Heart right ventricle (tissue), 16 donors: ENCODE data around the gene MMADHC. TPM values are rescaled to one million over a fixed set of nuclear protein-coding genes. Genes with fewer than 3 reads are reported as not detected.

ENCODE experiments used
- ATAC-seq, 8 donors: fragments of 200-7000 bp; cut with Tn5 transposase; one replicate each; pipeline ENCODE4 v1.9.1; 2020; ENCODE audit warnings: mild to moderate bottlenecking in 8 of 8, moderate library complexity in 8 of 8, moderate number of reproducible peaks in 1 of 8
- DNase-seq, 2 donors: peaks; one replicate each; pipeline ENCODE4 v3.0.0-alpha.2; 2020
- H3K27ac ChIP-seq, 10 donors: fragments of 200-600 bp; sonication (generic) in 2 of 10; one replicate each; pipeline versions ENCODE4 v1.5.0 to v1.8.0; 2020 to 2022; ENCODE audit warnings: mild to moderate bottlenecking in 3 of 10
- H3K27me3 ChIP-seq, 7 donors: fragments of 200-600 bp; one replicate each; pipeline ENCODE4 v1.8.0; 2021 to 2022; ENCODE audit warnings: mild to moderate bottlenecking in 2 of 7
- H3K36me3 ChIP-seq, 9 donors: fragments of 200-600 bp; sonication (generic) in 1 of 9; one replicate each; pipeline versions ENCODE4 v1.5.0 to v1.8.0; 2020 to 2022; ENCODE audit warnings: mild to moderate bottlenecking in 2 of 9
- H3K4me1 ChIP-seq, 9 donors: fragments of 200-600 bp; sonication (generic) in 1 of 9; one replicate each; pipeline versions ENCODE4 v1.5.0 to v1.8.0; 2020 to 2022; ENCODE audit warnings: mild to moderate bottlenecking in 4 of 9
- H3K4me3 ChIP-seq, 10 donors: fragments of 200-600 bp; sonication (generic) in 2 of 10; one replicate each; pipeline versions ENCODE4 v1.5.0 to v1.8.0; 2020 to 2022; ENCODE audit warnings: mild to moderate bottlenecking in 7 of 10, moderate library complexity in 2 of 10
- H3K9me3 ChIP-seq, 11 donors: fragments of 200-600 bp in 10 of 11; sonication (generic) in 2 of 11; one replicate each; pipeline versions ENCODE4 v1.5.0 to v1.8.0; 2013 to 2022; ENCODE audit warnings: mild to moderate bottlenecking in 2 of 11, control low read depth in 1 of 11, moderate library complexity in 1 of 11
- WGBS, 2 donors: extraction: QIAGEN DNeasy Blood & Tissue Kit; methylation state at CpG; one replicate each; pipeline ENCODE4 v1.1.7; 2013; ENCODE audit warnings: inconsistent platforms in 1 of 2; 5-methylcytosine and 5-hydroxymethylcytosine counted together
- intact Hi-C, 10 donors: fragments of 100-400 bp; cut with DNase I; formaldehyde crosslinking; loops; one replicate each; pipeline versions ENCODE4 v1.11.1 to v1.14.2; 2022
- polyA plus RNA-seq, 2 donors: library from polyadenylated mRNA; stranded (reverse); fragments of 200-250 nt; gene quantifications; one replicate each; pipeline ENCODE4 v1.2.3, GENCODE V29; 2013
- total RNA-seq, 10 donors: library from RNA; stranded (reverse); fragmentation: NEBNext Ultra II Directional in 3 of 10; extraction: Animal tissue kit (Norgen Biotek cat#: 25700) in 3 of 10; gene quantifications; one replicate each; pipeline versions ENCODE4 v1.2.1 to v1.2.4, GENCODE V29; 2021 to 2023
- TF ChIP-seq, protein P1 (sequence below), 9 donors: fragments of 200-600 bp; sonication (generic) in 2 of 9; IDR thresholded peaks; one replicate each; pipeline versions ENCODE4 v1.5.0 to v1.8.0; 2021 to 2022; ENCODE audit warnings: antibody characterized with exemption in 9 of 9, mild to moderate bottlenecking in 5 of 9, moderate library complexity in 1 of 9
- donor health status: Arrhythmogenic right ventricular cardiomyopathy.
- donor health status: ischemic (EF 13 %, LVEDD 7.1; RV severe dilation, severe dysfunction).
- donor health status: healthy with polysubstance abuse.
- donor health status: DM: no; HTN: yes; CAD: no.
- donor health status: DM: no; HTN: no; CAD: no.
- donor health status: ischemic (EF 25% LVEDD 6.9; RV normal size, moderate dysfunction).
- donor health status: ischemic (EF 25% LVEDD 5.7; RV mildly dilated, moderate dysfunction).
- donor health status: healthy.
- donor health status: DM: yes; HTN: yes; CAD: no.
- donor health status: Ischemic cardiomyopathy.
- donor health status: ischemic (EF 35%, LVEDD 5.7; RV mildly dilated, moderate dysfunction).
- donor health status: nonischemic (EF 11% LVEDD 7.7; RV severe dilation, severe dysfunction).
- donor health status: DM: yes; HTN: yes; CAD: no.
- donor health status: PGD.
- donor health status: ischemic (EF 29% LVEDD 5.4; RV normal size, mild dysfunction).
- donor health status: nonischemic (EF 23%, LVEDD 6.1; RV moderate dilation, normal function).

MMADHC gene
- total and polyA plus RNA-seq, 12 donors: 20.4 to 132 (median 124) TPM

GRCh38 chr2:149597668-149598326 lies 10.2 kb upstream of the MMADHC start:
- ATAC-seq (peak; percentile 76 to 95 (median 92)), DNase-seq (peak in 1 of 2 donors; percentile 42)
- TF ChIP-seq, protein P1, sequence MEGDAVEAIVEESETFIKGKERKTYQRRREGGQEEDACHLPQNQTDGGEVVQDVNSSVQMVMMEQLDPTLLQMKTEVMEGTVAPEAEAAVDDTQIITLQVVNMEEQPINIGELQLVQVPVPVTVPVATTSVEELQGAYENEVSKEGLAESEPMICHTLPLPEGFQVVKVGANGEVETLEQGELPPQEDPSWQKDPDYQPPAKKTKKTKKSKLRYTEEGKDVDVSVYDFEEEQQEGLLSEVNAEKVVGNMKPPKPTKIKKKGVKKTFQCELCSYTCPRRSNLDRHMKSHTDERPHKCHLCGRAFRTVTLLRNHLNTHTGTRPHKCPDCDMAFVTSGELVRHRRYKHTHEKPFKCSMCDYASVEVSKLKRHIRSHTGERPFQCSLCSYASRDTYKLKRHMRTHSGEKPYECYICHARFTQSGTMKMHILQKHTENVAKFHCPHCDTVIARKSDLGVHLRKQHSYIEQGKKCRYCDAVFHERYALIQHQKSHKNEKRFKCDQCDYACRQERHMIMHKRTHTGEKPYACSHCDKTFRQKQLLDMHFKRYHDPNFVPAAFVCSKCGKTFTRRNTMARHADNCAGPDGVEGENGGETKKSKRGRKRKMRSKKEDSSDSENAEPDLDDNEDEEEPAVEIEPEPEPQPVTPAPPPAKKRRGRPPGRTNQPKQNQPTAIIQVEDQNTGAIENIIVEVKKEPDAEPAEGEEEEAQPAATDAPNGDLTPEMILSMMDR (IDR thresholded peaks at IDR 0.05): peak; percentile 61 to 90 (median 81)
- WGBS, 2 donors: 9 to 14% methylated on average over 13 of the region's 13 CpGs
- peaks cover 0 to 11% (median 0%) of the 10 kb centered on the region in 9 donors for H3K4me1 ChIP-seq
- no peaks in the 10 kb centered on the region for H3K27me3 ChIP-seq
- H3K9me3 ChIP-seq: peaks cover 0 to 10% (median 0%) of the 10 kb centered on the region in 11 donors
- H3K4me3 ChIP-seq: peak overlapping the region in 7 of 10 donors; percentile 8 to 38 (median 26)
- no peaks in the 10 kb centered on the region for H3K36me3 ChIP-seq
- no peak overlapping the region for H3K27ac ChIP-seq
- intact Hi-C loops: loop anchor here (2.0 to 10.0 kb wide), 11 partner anchors 889 to 1645 kb away; partner anchors contain the start of gene RND3 (in 6 of the 10)

DNA sequence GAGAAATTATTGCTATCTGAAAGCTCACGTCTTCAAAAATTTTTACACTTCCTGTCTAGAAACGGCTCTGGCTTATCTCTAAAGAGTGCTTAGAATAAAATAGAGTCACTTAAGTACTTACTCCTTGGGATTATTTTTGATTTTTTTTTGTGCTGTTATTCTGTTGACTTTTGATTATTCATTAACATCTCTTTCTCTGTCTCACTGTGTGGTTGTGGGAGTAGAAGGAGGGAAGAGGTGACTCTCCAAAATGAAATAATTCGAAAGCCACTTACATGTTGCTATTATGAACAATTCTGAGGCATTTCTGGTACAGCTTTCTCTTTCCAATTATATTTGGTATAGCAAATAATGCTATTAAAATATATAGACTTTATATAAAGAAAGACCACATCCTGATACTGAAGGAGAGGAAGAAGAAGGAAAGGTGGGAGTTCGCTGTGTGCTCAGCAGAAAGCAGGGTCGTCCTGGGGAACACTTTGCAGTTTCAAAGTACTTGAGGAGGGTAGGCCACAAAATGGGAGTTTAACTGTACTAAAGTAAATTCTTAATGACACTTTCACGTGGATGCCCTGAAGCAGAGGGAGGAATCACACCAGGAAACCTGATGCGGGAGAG lies 9.6 kb upstream of the MMADHC start:
- no peak overlapping the region for H3K27ac ChIP-seq
- peaks cover 0 to 11% (median 0%) of the 10 kb centered on the region in 9 donors for H3K4me1 ChIP-seq
- H3K4me3 ChIP-seq: peak overlapping the region in 2 of 10 donors; percentile 26 to 38
- no peaks in the 10 kb centered on the region for H3K36me3 ChIP-seq
- DNase-seq (no peak), ATAC-seq (peak in 1 of 8 donors; percentile 9)
- intact Hi-C loops: loop anchor here (2.0 to 10.0 kb wide), 11 partner anchors 890 to 1645 kb away; partner anchors contain the start of gene RND3 (in 5 of the 10)
- H3K27me3 ChIP-seq: no peaks in the 10 kb centered on the region
- H3K9me3 ChIP-seq: peaks cover 0 to 10% (median 0%) of the 10 kb centered on the region in 11 donors
- TF ChIP-seq, protein P1 (IDR thresholded peaks at IDR 0.05): no peak
- 39 to 45% methylated on average over 7 of the region's 7 CpGs for WGBS, 2 donors

GRCh38 chr2:149596471-149596870 lies 8.9 kb upstream of the MMADHC start:
- TF ChIP-seq, protein P1 (IDR thresholded peaks at IDR 0.05): no peak
- DNase-seq: no peak
- H3K36me3 ChIP-seq: no peaks in the 10 kb centered on the region
- H3K4me1 ChIP-seq: peaks cover 0 to 11% (median 0%) of the 10 kb centered on the region in 9 donors
- intact Hi-C loops: loop anchor here (2.0 to 10.0 kb wide), 11 partner anchors 890 to 1646 kb away; partner anchors contain the start of gene RND3 (in 5 of the 10)
- no peak for ATAC-seq
- peaks cover 0 to 9% (median 0%) of the 10 kb centered on the region in 11 donors for H3K9me3 ChIP-seq
- no peak overlapping the region for H3K27ac ChIP-seq
- WGBS, 2 donors: 93 to 97% methylated on average over 7 of the region's 7 CpGs
- H3K27me3 ChIP-seq: no peaks in the 10 kb centered on the region
- no peak overlapping the region for H3K4me3 ChIP-seq
